ENCODE data around the gene SYP.

Gene SYP

DNA sequence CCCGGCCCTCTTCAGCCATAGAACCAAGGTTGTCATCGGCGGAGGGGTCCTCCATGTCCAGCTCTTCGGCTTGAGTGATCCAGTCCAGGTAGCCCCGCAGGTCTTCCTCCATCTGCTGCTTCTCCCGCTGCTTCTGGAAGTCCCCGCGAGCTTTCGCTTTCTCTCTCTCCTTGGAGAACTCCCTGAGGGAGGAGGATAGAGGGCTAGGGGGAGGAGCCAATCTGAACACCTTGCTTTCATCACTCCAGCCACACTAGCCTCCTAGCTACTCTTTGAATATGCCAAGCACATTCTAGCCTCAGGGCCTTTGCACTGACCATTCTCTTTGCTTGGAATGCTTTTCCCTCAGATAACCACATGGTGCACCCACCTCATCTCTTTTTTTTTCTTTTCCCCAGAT is 27.0 kb upstream of the SYP start:
- DNase-seq (ENCODE audit: extremely low spot score) = no peak
- POLR2A ChIA-PET = no interaction called here
- CTCF ChIA-PET = no interaction called here
- no peak for TF ChIP-seq CTCF (IDR thresholded peaks at IDR 0.05; ENCODE audit: control extremely low read depth, extremely low read depth, low read depth, missing control alignments)

DNA sequence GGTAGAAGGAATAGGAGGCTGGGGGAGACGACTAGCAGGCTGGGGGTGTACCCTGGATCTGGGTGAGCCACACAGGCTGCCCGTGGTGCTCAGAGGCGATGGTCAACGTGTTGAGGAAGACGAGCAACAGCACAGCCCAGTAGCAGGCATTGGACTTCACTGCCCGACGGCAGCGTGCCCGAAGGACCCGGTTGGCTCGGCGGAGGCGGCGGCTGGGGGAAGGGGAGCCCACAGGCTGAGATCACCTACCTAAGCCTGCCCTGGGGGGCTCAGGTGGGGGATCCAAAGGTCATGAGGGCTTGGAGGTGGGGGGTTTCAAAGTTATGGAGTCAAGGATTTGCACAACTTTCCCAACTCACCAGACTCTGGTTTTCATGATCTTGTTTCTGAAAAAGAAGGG is 25.9 kb upstream of the SYP start:
- ChIA-PET POLR2A (no interaction called here), CTCF (no interaction called here)
- no peak for TF ChIP-seq CTCF (IDR thresholded peaks at IDR 0.05; ENCODE audit: control extremely low read depth, extremely low read depth, low read depth, missing control alignments)
- DNase-seq (ENCODE audit: extremely low spot score) = no peak

- TF ChIP-seq CTCF (IDR thresholded peaks at IDR 0.05; ENCODE audit: control extremely low read depth, extremely low read depth, low read depth, missing control alignments) = no peak
- DNase-seq (ENCODE audit: extremely low spot score) = no peak
- POLR2A ChIA-PET = no interaction called here
- CTCF ChIA-PET = interaction anchor here (2.1 kb wide), 1 partner anchor 29 kb away, joined by 5 read pairs; no protein-coding TSS in a partner anchor
Observed at GRCh38 chrX:49221868-49222267, 21.9 kb upstream of the SYP start.

GRCh38 chrX:49220100-49220499 is 20.1 kb upstream of the SYP start:
- DNase-seq (ENCODE audit: extremely low spot score) = no peak
- CTCF ChIA-PET = no interaction called here
- no peak for TF ChIP-seq CTCF (IDR thresholded peaks at IDR 0.05; ENCODE audit: control extremely low read depth, extremely low read depth, low read depth, missing control alignments)
- POLR2A ChIA-PET = no interaction called here

GRCh38 chrX:49214996-49215526 is 15.1 kb upstream of the SYP start:
- POLR2A ChIA-PET = no interaction called here
- no peak for DNase-seq (ENCODE audit: extremely low spot score)
- no peak for TF ChIP-seq CTCF (IDR thresholded peaks at IDR 0.05; ENCODE audit: control extremely low read depth, extremely low read depth, low read depth, missing control alignments)
- CTCF ChIA-PET = no interaction called here

DNA sequence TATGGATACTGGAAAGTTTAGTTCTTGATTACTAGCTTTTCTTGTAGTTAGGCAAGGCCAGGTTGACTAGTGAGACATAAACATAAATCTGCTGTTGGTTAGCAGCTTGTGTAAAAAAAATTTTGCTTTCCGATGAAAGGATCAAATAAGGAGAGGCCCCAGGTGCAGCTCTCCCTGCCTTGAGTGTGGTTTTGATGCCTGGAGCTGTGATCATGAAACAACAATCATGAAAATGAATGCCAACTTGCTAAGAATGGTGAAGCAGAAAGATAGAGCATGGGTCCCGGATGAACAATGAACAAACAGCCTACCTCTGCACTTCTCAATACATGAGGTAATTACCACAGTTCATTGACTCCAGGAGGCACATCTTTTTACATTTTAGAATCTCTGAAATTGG is 14.4 kb upstream of the SYP start:
- POLR2A ChIA-PET = no interaction called here
- CTCF ChIA-PET = no interaction called here
- TF ChIP-seq CTCF (IDR thresholded peaks at IDR 0.05; ENCODE audit: control extremely low read depth, extremely low read depth, low read depth, missing control alignments) = no peak
- DNase-seq (ENCODE audit: extremely low spot score) = no peak

- TF ChIP-seq CTCF (IDR thresholded peaks at IDR 0.05; ENCODE audit: control extremely low read depth, extremely low read depth, low read depth, missing control alignments) = no peak
- ChIA-PET POLR2A (no interaction called here), CTCF (no interaction called here)
- DNase-seq (ENCODE audit: extremely low spot score) = no peak
Observed at GRCh38 chrX:49212861-49213260, 12.9 kb upstream of the SYP start.

Data from GM10248 (cell line).